Keratinocyte (primary cell): ENCODE data around the gene TRPM3.

Source experiments
- CTCF ChIP-seq, 3 experiments: IDR thresholded peaks in 1 of 3; conservative IDR thresholded peaks in 1 of 3; optimal IDR thresholded peaks in 1 of 3; 2 replicates in 2 of 3; 3 replicates in 1 of 3; pipeline versions ENCODE3 to v1.5.1; 2011; ENCODE audit warnings: low read length in 3 of 3, mild to moderate bottlenecking in 3 of 3, moderate library complexity in 2 of 3, control low read depth in 1 of 3, inconsistent platforms in 1 of 3; ENCODE audit not compliant: insufficient read depth in 2 of 3; ENCODE audit errors: extremely low read depth in 1 of 3
- EZH2 ChIP-seq: IDR thresholded peaks from one replicate; pipeline ENCODE4 v1.6.1; 2012; ENCODE audit warnings: inconsistent platforms, mild to moderate bottlenecking, low read length, moderate library complexity

- TF ChIP-seq CTCF (optimal IDR thresholded peaks at IDR 0.05 in 1 of 3, IDR thresholded peaks at IDR 0.05 in 1 of 3, conservative IDR thresholded peaks at IDR 0.05 in 1 of 3; ENCODE audit: extremely low read depth in 1 of 3, insufficient read depth in 2 of 3, low read length in 3 of 3) (no peak), EZH2 (no peak)
Measured at GRCh38 chr9:70616228-70616990, 505.0 kb downstream of the TRPM3 start.
